Tibial nerve (tissue), 4 donors: ENCODE results near the gene KLF11. TPM values are rescaled to one million over a fixed set of nuclear protein-coding genes. Genes with fewer than 3 reads are reported as not detected.
"Not testable (repeated sequence)": the region's sequence is repeated elsewhere in the genome, so short reads cannot be mapped to it uniquely, and the experiment has no call there.

Source experiments
- DNase-seq, 2 donors: peaks; one replicate each; pipeline ENCODE4 v3.0.0-alpha.2; 2019; ENCODE audit warnings: low spot score in 2 of 2
- H3K27ac ChIP-seq, 4 donors: fragments of 200-600 bp; sonication (generic) in 3 of 4; one replicate each; pipeline ENCODE4 v1.5.1; 2017 to 2019; ENCODE audit warnings: mild to moderate bottlenecking in 1 of 4
- H3K27me3 ChIP-seq, 2 donors: fragments of 200-600 bp; sonication (generic) in 1 of 2; one replicate each; pipeline versions ENCODE4 v1.5.1 to v1.6.0; 2017 to 2019
- H3K36me3 ChIP-seq, 3 donors: fragments of 200-600 bp; sonication (generic); one replicate each; pipeline ENCODE4 v1.5.1; 2018 to 2019
- H3K4me1 ChIP-seq, 4 donors: fragments of 200-600 bp; sonication (generic) in 3 of 4; one replicate each; pipeline ENCODE4 v1.5.1; 2017 to 2019
- H3K4me3 ChIP-seq, 4 donors: fragments of 200-600 bp; sonication (generic) in 3 of 4; one replicate each; pipeline ENCODE4 v1.5.1; 2017 to 2019; ENCODE audit warnings: mild to moderate bottlenecking in 1 of 4, moderate library complexity in 1 of 4
- H3K9me3 ChIP-seq, 4 donors: fragments of 200-600 bp; sonication (generic) in 3 of 4; one replicate each; pipeline ENCODE4 v1.5.1; 2017 to 2019
- EP300 ChIP-seq, 2 donors: sonication (generic); formaldehyde crosslinking; IDR thresholded peaks; one replicate each; pipeline ENCODE4 v1.6.1; 2017; ENCODE audit warnings: antibody characterized with exemption in 2 of 2, mild to moderate bottlenecking in 1 of 2
- POLR2A ChIP-seq, 2 donors: fragments of 450-650 bp; IDR thresholded peaks; one replicate each; pipeline ENCODE4 v1.6.1; 2017; ENCODE audit warnings: antibody characterized with exemption in 2 of 2, mild to moderate bottlenecking in 2 of 2, moderate library complexity in 2 of 2
- WGBS, 2 donors: methylation state at CpG; one replicate each; pipeline ENCODE4 v1.1.5; 2018; 5-methylcytosine and 5-hydroxymethylcytosine counted together
- total RNA-seq, 4 donors: library from RNA; depleted of rRNA; stranded (reverse); fragments of >200 nt; gene quantifications; one replicate each; pipeline ENCODE4 v1.1.0, GENCODE V29; 2016
- TF ChIP-seq, protein P1 (sequence below), 5 experiments: fragments of 200-600 bp in 3 of 5; fragments of 450-650 bp in 2 of 5; sonication (generic) in 3 of 5; IDR thresholded peaks; one replicate each; pipeline ENCODE4 v1.5.1; 2016 to 2019; ENCODE audit warnings: antibody characterized with exemption in 5 of 5, mild to moderate bottlenecking in 3 of 5, moderate library complexity in 2 of 5

KLF11 gene
- total RNA-seq, 4 donors from 2014 or later = 17.1 to 23.7 (median 20.9) TPM

DNA sequence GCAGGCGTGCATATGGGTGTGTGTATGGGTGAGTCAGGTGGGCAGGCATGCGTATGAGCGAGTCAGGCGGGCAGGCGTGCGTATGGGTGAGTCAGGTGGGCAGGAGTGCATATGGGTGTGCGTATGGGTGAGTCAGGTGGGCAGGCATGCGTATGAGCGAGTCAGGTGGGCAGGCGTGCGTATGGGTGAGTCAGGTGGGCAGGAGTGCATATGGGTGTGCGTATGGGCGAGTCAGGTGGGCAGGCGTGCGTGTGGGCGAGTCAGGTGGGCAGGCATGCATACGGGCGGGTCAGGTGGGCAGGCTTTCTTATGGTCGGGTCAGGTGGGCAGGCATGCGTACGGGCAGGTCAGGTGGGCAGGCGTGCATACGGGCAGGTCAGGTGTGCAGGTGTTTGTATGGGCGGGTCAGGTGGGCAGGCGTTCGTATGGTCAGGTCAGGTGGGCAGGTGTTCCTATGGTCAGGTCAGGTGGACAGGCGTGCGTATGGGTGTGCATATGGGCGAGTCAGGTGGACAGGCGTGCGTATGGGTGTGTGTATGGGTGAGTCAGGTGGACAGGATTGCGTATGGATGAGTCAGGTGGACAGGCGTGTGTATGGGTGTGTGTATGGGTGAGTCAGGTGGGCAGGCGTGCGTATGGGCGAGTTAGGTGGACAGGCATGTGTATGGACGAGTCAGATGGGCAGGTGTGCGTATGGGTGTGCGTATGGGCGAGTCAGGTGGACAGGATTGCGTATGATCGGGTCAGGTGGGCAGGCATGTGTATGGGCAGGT lies 28.7 kb upstream of the KLF11 start:
- TF ChIP-seq, protein P1, sequence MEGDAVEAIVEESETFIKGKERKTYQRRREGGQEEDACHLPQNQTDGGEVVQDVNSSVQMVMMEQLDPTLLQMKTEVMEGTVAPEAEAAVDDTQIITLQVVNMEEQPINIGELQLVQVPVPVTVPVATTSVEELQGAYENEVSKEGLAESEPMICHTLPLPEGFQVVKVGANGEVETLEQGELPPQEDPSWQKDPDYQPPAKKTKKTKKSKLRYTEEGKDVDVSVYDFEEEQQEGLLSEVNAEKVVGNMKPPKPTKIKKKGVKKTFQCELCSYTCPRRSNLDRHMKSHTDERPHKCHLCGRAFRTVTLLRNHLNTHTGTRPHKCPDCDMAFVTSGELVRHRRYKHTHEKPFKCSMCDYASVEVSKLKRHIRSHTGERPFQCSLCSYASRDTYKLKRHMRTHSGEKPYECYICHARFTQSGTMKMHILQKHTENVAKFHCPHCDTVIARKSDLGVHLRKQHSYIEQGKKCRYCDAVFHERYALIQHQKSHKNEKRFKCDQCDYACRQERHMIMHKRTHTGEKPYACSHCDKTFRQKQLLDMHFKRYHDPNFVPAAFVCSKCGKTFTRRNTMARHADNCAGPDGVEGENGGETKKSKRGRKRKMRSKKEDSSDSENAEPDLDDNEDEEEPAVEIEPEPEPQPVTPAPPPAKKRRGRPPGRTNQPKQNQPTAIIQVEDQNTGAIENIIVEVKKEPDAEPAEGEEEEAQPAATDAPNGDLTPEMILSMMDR (IDR thresholded peaks at IDR 0.05) = no peak
- no peak for TF ChIP-seq POLR2A (IDR thresholded peaks at IDR 0.05)
- TF ChIP-seq EP300 (IDR thresholded peaks at IDR 0.05) = no peak
- Histone ChIP-seq H3K4me1 (peaks cover 0 to 13% (median 11%) of the 10 kb centered on the region in 4 donors), H3K4me3 (no peak overlapping the region), H3K9me3 (peaks cover 0 to 4% (median 0%) of the 10 kb centered on the region in 4 donors), H3K36me3 (no peaks in the 10 kb centered on the region), H3K27ac (no peak overlapping the region), H3K27me3 (no peaks in the 10 kb centered on the region)
- WGBS, 2 donors = 88 to 89% methylated on average over 42 of the region's 42 CpGs
- DNase-seq = no peak

DNA sequence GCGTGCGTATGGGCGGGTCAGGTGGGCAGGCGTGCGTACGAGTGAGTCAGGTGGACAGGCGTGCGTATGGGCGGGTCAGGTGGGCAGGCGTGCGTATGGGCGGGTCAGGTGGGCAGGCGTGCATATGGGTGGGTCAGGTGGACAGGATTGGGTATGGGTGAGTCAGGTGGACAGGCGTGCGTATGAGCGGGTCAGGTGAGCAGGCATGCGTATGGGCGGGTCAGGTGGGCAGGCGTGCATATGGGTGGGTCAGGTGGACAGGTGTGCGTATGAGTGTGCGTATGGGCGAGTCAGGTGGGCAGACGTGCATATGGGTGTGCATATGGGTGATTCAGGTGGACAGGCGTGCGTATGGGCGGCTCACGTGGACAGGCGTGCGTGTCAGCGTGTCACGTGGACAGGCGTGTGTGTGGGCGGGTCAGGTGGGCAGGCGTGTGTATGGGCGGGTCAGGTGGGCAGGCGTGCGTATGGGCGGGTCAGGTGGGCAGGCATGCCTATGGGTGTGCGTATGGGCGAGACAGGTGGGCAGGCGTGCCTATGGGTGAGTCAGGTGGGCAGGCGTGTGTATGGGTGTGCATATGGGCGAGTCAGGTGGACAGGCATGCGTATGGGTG lies 27.9 kb upstream of the KLF11 start:
- not testable (repeated sequence) for DNase-seq, H3K27ac ChIP-seq
- WGBS, 2 donors = 91 to 95% methylated on average over 44 of the region's 44 CpGs

DNA sequence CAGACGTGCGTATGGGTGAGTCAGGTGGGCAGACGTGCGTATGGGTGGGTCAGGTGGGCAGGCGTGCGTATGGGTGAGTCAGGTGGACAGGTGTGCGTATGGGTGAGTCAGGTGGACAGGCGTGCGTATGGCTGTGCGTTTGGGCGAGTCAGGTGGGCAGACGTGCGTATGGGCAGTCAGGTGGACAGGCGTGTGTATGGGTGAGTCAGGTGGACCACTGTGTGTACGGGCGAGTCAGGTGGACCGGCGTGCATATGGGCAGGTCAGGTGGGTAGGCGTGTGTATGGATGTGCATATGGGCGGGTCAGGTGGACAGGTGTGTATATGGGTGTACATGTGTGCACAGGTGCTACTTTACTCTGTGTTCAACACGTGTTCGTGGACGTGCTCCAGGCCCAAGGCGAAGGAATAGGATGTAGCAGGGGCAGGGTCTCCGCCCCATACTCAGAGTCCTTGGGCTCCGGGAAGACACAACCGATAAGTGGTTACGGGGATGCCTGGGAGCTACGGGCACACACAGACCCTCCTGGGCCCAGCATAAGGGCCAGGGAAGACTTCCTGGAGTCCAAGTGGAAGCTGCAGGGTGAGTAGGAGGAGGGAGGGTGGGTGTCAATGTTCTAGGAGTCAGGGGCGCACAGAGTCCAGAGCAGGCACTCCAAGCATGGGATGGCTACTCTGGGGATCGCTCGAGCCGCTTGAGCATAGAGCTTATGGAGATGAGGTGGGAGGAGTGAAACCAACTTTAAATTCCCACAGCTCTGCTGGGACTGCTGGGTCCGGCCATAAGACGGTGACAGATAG lies 27.1 kb upstream of the KLF11 start:
- Histone ChIP-seq H3K9me3 (peaks cover 0 to 4% (median 0%) of the 10 kb centered on the region in 4 donors), H3K4me3 (no peak overlapping the region), H3K27me3 (no peaks in the 10 kb centered on the region), H3K36me3 (no peaks in the 10 kb centered on the region), H3K27ac (no peak overlapping the region), H3K4me1 (no peaks in the 10 kb centered on the region)
- DNase-seq = no peak
- no peak for TF ChIP-seq POLR2A (IDR thresholded peaks at IDR 0.05)
- TF ChIP-seq EP300 (IDR thresholded peaks at IDR 0.05) = no peak
- TF ChIP-seq, protein P1 (IDR thresholded peaks at IDR 0.05) = no peak
- WGBS, 2 donors = 91 to 92% methylated on average over 35 of the region's 35 CpGs

More for the DNA sequence above, 27.9 kb upstream of the KLF11 start:
- H3K27me3 ChIP-seq, H3K9me3 ChIP-seq, H3K4me1 ChIP-seq, H3K4me3 ChIP-seq, H3K36me3 ChIP-seq: not testable (repeated sequence)

DNA sequence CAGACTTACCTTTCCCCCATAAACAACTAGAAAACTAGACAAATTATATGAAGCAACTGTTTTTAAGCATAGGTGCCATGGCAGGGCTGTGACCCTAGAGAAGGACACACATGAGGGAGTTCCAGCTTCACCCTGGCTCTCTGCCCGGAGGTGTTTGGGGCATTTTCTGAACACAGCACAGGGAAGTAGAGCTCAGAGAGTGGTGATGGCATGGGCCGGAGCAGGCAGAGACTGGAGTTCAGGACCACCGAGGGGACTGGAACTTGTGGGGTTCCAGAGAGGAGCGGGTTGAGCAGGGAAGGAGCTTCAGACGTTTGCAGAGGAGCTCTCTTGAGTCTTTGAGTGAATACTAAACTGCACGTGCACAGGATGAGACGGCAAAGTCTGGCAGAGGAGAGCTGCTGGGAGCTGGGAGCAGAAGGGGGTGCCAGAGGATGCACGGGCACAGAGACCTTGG lies 26.5 kb upstream of the KLF11 start:
- 84 to 87% methylated on average over 8 of the region's 8 CpGs for WGBS, 2 donors
- DNase-seq = no peak
- peaks cover 0 to 4% (median 0%) of the 10 kb centered on the region in 4 donors for H3K9me3 ChIP-seq

GRCh38 chr2:10017313-10017941 lies 25.9 kb upstream of the KLF11 start:
- H3K4me3 ChIP-seq = no peak overlapping the region
- H3K9me3 ChIP-seq = peaks cover 0 to 4% (median 0%) of the 10 kb centered on the region in 4 donors
- no peak overlapping the region for H3K27ac ChIP-seq
- no peaks in the 10 kb centered on the region for H3K27me3 ChIP-seq
- 89 to 91% methylated on average over 5 of the region's 5 CpGs for WGBS, 2 donors
- TF ChIP-seq EP300 (IDR thresholded peaks at IDR 0.05) (no peak), POLR2A (IDR thresholded peaks at IDR 0.05) (no peak)
- TF ChIP-seq, protein P1 (IDR thresholded peaks at IDR 0.05) = no peak
- no peak for DNase-seq
- H3K36me3 ChIP-seq = no peaks in the 10 kb centered on the region
- H3K4me1 ChIP-seq = no peaks in the 10 kb centered on the region

More for the DNA sequence above, 26.5 kb upstream of the KLF11 start:
- TF ChIP-seq, protein P1 (IDR thresholded peaks at IDR 0.05) = no peak
- TF ChIP-seq POLR2A (IDR thresholded peaks at IDR 0.05) (no peak), EP300 (IDR thresholded peaks at IDR 0.05) (no peak)
- no peak overlapping the region for H3K27ac ChIP-seq
- no peaks in the 10 kb centered on the region for H3K36me3 ChIP-seq
- no peak overlapping the region for H3K4me3 ChIP-seq
- H3K4me1 ChIP-seq = no peaks in the 10 kb centered on the region
- no peaks in the 10 kb centered on the region for H3K27me3 ChIP-seq
